ENCODE data around the gene TAS1R1. TPM values are rescaled to one million over a fixed set of nuclear protein-coding genes. Genes with fewer than 3 reads are reported as not detected.

The TAS1R1 gene
- total and polyA plus RNA-seq, 9 of the 15 experiments (the other 6 are each of a cell fraction or from before 2014, with no cell fraction given) = 0.06 TPM; not detected in 8

- peaks cover 0 to 8% of the 10 kb centered on the region in 2 experiments; a peak in 3 of 5 replicates for H3K4me1 ChIP-seq (replicated peaks in 1 of 2; ENCODE audit: control insufficient read depth in 2 of 2, insufficient read depth in 2 of 2, low read length in 2 of 2)
- 22% methylated on average over 5 of the region's 5 CpGs for WGBS (ENCODE audit: insufficient coverage, low coverage, missing lambda C conversion rate)
- H3K9ac ChIP-seq (ENCODE audit: insufficient read depth in 1 of 2, low read depth in 2 of 2, low read length in 2 of 2) = 0 out of 4 replicates have a peak overlapping the region, but pooled peaks of 1 of the 2 experiments have one; percentile 10
- H3K27me3 ChIP-seq (ENCODE audit: control insufficient read depth in 2 of 2, insufficient read depth in 2 of 2, low read length in 2 of 2) = peaks cover 3 to 8% of the 10 kb centered on the region in 2 experiments; a peak in 2 of 5 replicates
- POLR2A ChIA-PET = interaction anchor here (0.7 to 2.9 kb wide), 7 partner anchors 11 to 63 kb away, joined by 3 to 15 read pairs (median 5); partner anchors contain the start of genes NOL9 and TAS1R1
- H3K36me3 ChIP-seq (ENCODE audit: control insufficient read depth, insufficient read depth, low read length) = no peaks in the 10 kb centered on the region
- H3K27ac ChIP-seq (ENCODE audit: extremely low read depth, low read depth, low read length) = no peak overlapping the region
- H4K20me1 ChIP-seq (replicated peaks; ENCODE audit: control insufficient read depth, insufficient read depth, low read length) = no peaks in the 10 kb centered on the region
- no peak overlapping the region for H3K4me3 ChIP-seq
- H3K4me2 ChIP-seq (ENCODE audit: insufficient read depth, low read length) = no peak overlapping the region
- CTCF ChIA-PET (ENCODE audit: low intra/inter-chr PET ratio) = no interaction called here
- ATAC-seq (no peak), DNase-seq (ENCODE audit: extremely low read depth in 1 of 4, low spot score in 3 of 4) (no peak), FAIRE-seq (no peak)
- H3K9me3 ChIP-seq (replicated peaks; ENCODE audit: control insufficient read depth, insufficient read depth, low read depth, low read length) = no peaks in the 10 kb centered on the region
- H3K9me1 ChIP-seq (ENCODE audit: control insufficient read depth, insufficient read depth, low read length) = no peaks in the 10 kb centered on the region
- H2AFZ ChIP-seq (ENCODE audit: low read depth, low read length) = no peak overlapping the region
- intact Hi-C loops (cut with micrococcal nuclease) (no loop called here), in situ Hi-C loops (cut with MboI) (no loop called here)
- no TSS peak for BruUV-seq (replicated peaks)
- H3K79me2 ChIP-seq (ENCODE audit: control insufficient read depth, insufficient read depth, low read length) = no peaks in the 10 kb centered on the region
- no peak for TF ChIP-seq EHMT2 (IDR thresholded peaks at IDR 0.05)
- no peak for TF ChIP-seq U2AF1 (optimal IDR thresholded peaks at IDR 0.05; ENCODE audit: low read depth, low read length)
- TF ChIP-seq FOXK1 (CRISPR knock-in tag; IDR thresholded peaks at IDR 0.05; ENCODE audit: borderline replicate concordance) = no peak
- no peak for TF ChIP-seq CEBPB (tag; IDR thresholded peaks at IDR 0.05)
- no peak for TF ChIP-seq ZNF584 (CRISPR knock-in tag; IDR thresholded peaks at IDR 0.05; ENCODE audit: low read depth)
Observed at GRCh38 chr1:6570987-6571386, 15.9 kb downstream of the TAS1R1 start.
